ENCODE results near the gene SCIN. TPM values are rescaled to one million over a fixed set of nuclear protein-coding genes. Genes with fewer than 3 reads are reported as not detected.

Gene SCIN
- total and polyA plus RNA-seq, 8 donors = 2.5 to 49.2 (median 7.3) TPM

DNA sequence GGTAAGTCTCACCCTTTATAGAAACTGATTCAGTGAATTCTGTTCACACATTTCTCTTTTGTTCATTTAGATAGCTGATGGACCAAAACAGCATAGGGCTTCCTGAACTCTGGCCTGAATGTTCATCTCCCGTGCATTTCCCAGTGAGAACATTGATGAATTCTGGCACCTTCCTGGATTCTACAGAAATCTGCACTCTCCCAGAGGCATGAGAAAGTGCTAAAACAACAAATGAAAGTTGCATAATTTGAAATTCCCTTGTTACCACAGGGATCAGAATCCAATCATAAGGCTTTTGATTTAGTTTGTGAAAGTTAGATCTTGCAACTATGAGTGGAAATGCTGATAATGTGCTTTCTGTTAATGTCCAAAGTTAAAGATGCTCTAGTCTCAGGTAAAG lies 29.7 kb upstream of the SCIN start:
- Histone ChIP-seq H3K9me3 (peaks cover 0 to 6% (median 0%) of the 10 kb centered on the region in 4 donors), H3K36me3 (no peaks in the 10 kb centered on the region), H3K27me3 (no peaks in the 10 kb centered on the region), H3K4me1 (no peaks in the 10 kb centered on the region), H3K4me3 (no peak overlapping the region), H3K27ac (no peak overlapping the region)
- TF ChIP-seq EP300 (IDR thresholded peaks at IDR 0.05) (no peak), CTCF (IDR thresholded peaks at IDR 0.05) (no peak), POLR2A (IDR thresholded peaks at IDR 0.05) (no peak), POLR2AphosphoS5 (IDR thresholded peaks at IDR 0.05) (no peak)
- intact Hi-C loops (cut with DNase I; ENCODE audit: low total_unique reads) = no loop called here
- no peak for DNase-seq
- WGBS, 5 donors = 76 to 93% (median 81%) methylated on average over 1 of the region's 1 CpG

- no peak overlapping the region for H3K27ac ChIP-seq
- no peaks in the 10 kb centered on the region for H3K9me3 ChIP-seq
- DNase-seq = no peak
- no peaks in the 10 kb centered on the region for H3K36me3 ChIP-seq
- H3K4me3 ChIP-seq = no peak overlapping the region
- no peaks in the 10 kb centered on the region for H3K4me1 ChIP-seq
- WGBS, 5 donors = 54 to 76% (median 71%) methylated on average over 4 of the region's 4 CpGs
- H3K27me3 ChIP-seq = no peaks in the 10 kb centered on the region
- TF ChIP-seq EP300 (IDR thresholded peaks at IDR 0.05) (no peak), CTCF (IDR thresholded peaks at IDR 0.05) (no peak), POLR2A (IDR thresholded peaks at IDR 0.05) (no peak), POLR2AphosphoS5 (IDR thresholded peaks at IDR 0.05) (no peak)
- intact Hi-C loops (cut with DNase I; ENCODE audit: low total_unique reads) = no loop called here
Observed at GRCh38 chr7:12543586-12543985, 26.9 kb upstream of the SCIN start.

DNA sequence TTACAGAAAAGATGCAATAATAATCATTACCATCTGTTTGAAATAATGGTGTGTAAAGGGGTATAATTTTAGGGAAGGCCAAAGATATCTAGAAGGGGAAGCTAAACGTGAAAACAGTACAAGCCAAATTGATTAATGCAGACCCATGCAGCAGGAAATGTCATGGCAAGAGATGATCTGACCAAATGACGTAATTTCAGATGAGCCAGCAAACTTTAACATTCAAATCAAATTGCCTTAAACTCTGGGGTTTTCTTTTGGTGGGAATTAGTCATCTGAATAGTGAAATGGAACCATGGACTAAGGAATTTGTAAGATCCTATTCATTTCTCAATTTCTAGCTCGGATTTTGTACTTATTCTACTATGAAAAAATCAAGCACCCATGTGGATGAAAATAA lies 21.4 kb upstream of the SCIN start:
- H3K27ac ChIP-seq = no peak overlapping the region
- no peak overlapping the region for H3K4me3 ChIP-seq
- H3K9me3 ChIP-seq = no peaks in the 10 kb centered on the region
- DNase-seq = no peak
- TF ChIP-seq CTCF (IDR thresholded peaks at IDR 0.05) = no peak
- no peak for TF ChIP-seq EP300 (IDR thresholded peaks at IDR 0.05)
- TF ChIP-seq POLR2A (IDR thresholded peaks at IDR 0.05) = no peak
- TF ChIP-seq POLR2AphosphoS5 (IDR thresholded peaks at IDR 0.05) = no peak
- intact Hi-C loops (cut with DNase I; ENCODE audit: low total_unique reads) = no loop called here
- 69 to 78% (median 77%) methylated on average over 3 of the region's 3 CpGs for WGBS, 5 donors
- no peaks in the 10 kb centered on the region for H3K36me3 ChIP-seq
- no peaks in the 10 kb centered on the region for H3K27me3 ChIP-seq
- H3K4me1 ChIP-seq = no peaks in the 10 kb centered on the region

DNA sequence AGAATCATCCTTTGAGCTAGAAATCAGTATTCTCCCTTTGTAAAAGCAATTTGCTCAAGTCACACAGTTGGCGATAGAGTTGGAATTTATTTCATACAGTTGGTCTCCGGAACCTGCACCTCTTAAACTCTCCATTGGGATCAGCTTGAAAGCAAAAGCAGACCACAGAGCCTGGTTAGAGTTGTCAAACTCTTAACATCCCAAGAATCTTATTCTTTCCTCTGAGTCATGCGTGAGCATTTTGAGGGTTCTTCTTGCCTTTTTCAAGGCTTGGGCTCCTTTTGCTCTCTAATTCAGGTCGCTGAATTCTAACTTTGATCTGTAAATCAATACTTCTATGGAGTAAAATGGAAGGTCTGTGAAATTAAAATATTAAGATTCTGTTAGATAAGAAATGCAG lies 19.6 kb upstream of the SCIN start:
- no peaks in the 10 kb centered on the region for H3K27me3 ChIP-seq
- 89 to 98% (median 92%) methylated on average over 4 of the region's 4 CpGs for WGBS, 5 donors
- TF ChIP-seq EP300 (IDR thresholded peaks at IDR 0.05) (no peak), POLR2AphosphoS5 (IDR thresholded peaks at IDR 0.05) (no peak), CTCF (IDR thresholded peaks at IDR 0.05) (no peak), POLR2A (IDR thresholded peaks at IDR 0.05) (no peak)
- intact Hi-C loops (cut with DNase I; ENCODE audit: low total_unique reads) = no loop called here
- no peak for DNase-seq
- H3K36me3 ChIP-seq = no peaks in the 10 kb centered on the region
- H3K9me3 ChIP-seq = no peaks in the 10 kb centered on the region
- no peaks in the 10 kb centered on the region for H3K4me1 ChIP-seq
- no peak overlapping the region for H3K4me3 ChIP-seq
- H3K27ac ChIP-seq = no peak overlapping the region
